Naive thymus-derived CD4-positive, alpha-beta T cell (primary cell): ENCODE measurements around the gene FABP3. TPM values are rescaled to one million over a fixed set of nuclear protein-coding genes. Genes with fewer than 3 reads are reported as not detected.
A peak's percentile ranks its signal among the peaks of the same experiment; 100 is the strongest.

Experiments used
- ATAC-seq: fragments of 150-1000 bp; cut with Tn5 transposase; 2 replicates; pipeline ENCODE4 v1.10.0; 2021; ENCODE audit warnings: mild to moderate bottlenecking, moderate library complexity
- CTCF ChIA-PET: fragments of 350-600 bp; sonication (Branson Sonifier 250); formaldehyde crosslinking; loops from one replicate; lab custom pipeline; 2021; ENCODE audit warnings: antibody characterized with exemption; lab: Charles Lee
- POLR2A ChIA-PET: fragments of 350-600 bp; sonication (Branson Sonifier 250); formaldehyde crosslinking; loops from one replicate; lab custom pipeline; 2021; ENCODE audit warnings: antibody characterized with exemption, inconsistent platforms; lab: Charles Lee
- DNase-seq, 9 donors: peaks; one replicate each; pipeline versions ENCODE4 v3.0.0 to v3.0.0-alpha.2; 2020 to 2022; ENCODE audit warnings: mixed read lengths in 1 of 9
- H3K27ac ChIP-seq: one replicate; pipeline ENCODE4 v1.7.0; 2013; ENCODE audit warnings: mild to moderate bottlenecking, low read depth, low read length, moderate library complexity
- H3K27me3 ChIP-seq, 2 donors: one replicate each; pipeline ENCODE4 v1.7.0; 2013; ENCODE audit warnings: low read length in 2 of 2, mild to moderate bottlenecking in 2 of 2, moderate library complexity in 2 of 2; ENCODE audit not compliant: control insufficient read depth in 2 of 2, insufficient read depth in 2 of 2
- H3K36me3 ChIP-seq, 3 experiments: 1 replicate in 2 of 3; 2 replicates in 1 of 3; pipeline ENCODE4 v1.7.0; 2013; ENCODE audit warnings: low read length in 3 of 3, mild to moderate bottlenecking in 3 of 3, moderate library complexity in 1 of 3; ENCODE audit not compliant: insufficient read depth in 3 of 3, control insufficient read depth in 2 of 3
- H3K4me1 ChIP-seq, 2 donors: one replicate each; pipeline ENCODE4 v1.7.0; 2013; ENCODE audit warnings: low read length in 2 of 2, mild to moderate bottlenecking in 2 of 2, moderate library complexity in 1 of 2; ENCODE audit not compliant: control insufficient read depth in 2 of 2, insufficient read depth in 2 of 2
- H3K4me3 ChIP-seq: 2 replicates; pipeline ENCODE4 v1.7.0; 2013; ENCODE audit warnings: mild to moderate bottlenecking, low read length
- H3K9me3 ChIP-seq, 3 experiments: 1 replicate in 2 of 3; 2 replicates in 1 of 3; pipeline ENCODE4 v1.7.0; 2013; ENCODE audit warnings: low read length in 3 of 3; ENCODE audit not compliant: control insufficient read depth in 2 of 3
- H3K27ac Mint-ChIP-seq, 9 donors: one replicate each; pipeline ENCODE4 v1.8.0; 2020 to 2022; ENCODE audit warnings: mixed read lengths in 9 of 9, mild to moderate bottlenecking in 8 of 9, moderate library complexity in 5 of 9, inconsistent platforms in 2 of 9
- H3K27me3 Mint-ChIP-seq, 5 donors: one replicate each; pipeline ENCODE4 v1.8.0; 2021 to 2022; ENCODE audit warnings: mixed read lengths in 5 of 5, mild to moderate bottlenecking in 1 of 5
- H3K36me3 Mint-ChIP-seq, 5 donors: one replicate each; pipeline ENCODE4 v1.8.0; 2020 to 2022; ENCODE audit warnings: mixed read lengths in 5 of 5, mild to moderate bottlenecking in 3 of 5, inconsistent platforms in 1 of 5
- H3K4me1 Mint-ChIP-seq, 7 donors: one replicate each; pipeline ENCODE4 v1.8.0; 2020 to 2022; ENCODE audit warnings: mixed read lengths in 7 of 7, mild to moderate bottlenecking in 3 of 7, inconsistent platforms in 1 of 7
- H3K4me3 Mint-ChIP-seq, 10 donors: one replicate each; pipeline ENCODE4 v1.8.0; 2020 to 2022; ENCODE audit warnings: mild to moderate bottlenecking in 10 of 10, mixed read lengths in 10 of 10, moderate library complexity in 6 of 10, inconsistent platforms in 2 of 10
- H3K9me3 Mint-ChIP-seq, 11 donors: one replicate each; pipeline ENCODE4 v1.8.0; 2020 to 2022; ENCODE audit warnings: mixed read lengths in 11 of 11, mild to moderate bottlenecking in 4 of 11, inconsistent platforms in 1 of 11, moderate library complexity in 1 of 11
- intact Hi-C, 2 donors: fragments of 100-400 bp; cut with micrococcal nuclease; formaldehyde crosslinking; loops; one replicate each; pipeline ENCODE4 v1.15.1; 2023
- polyA plus RNA-seq, 2 donors: library from polyadenylated mRNA; unstranded; fragments of 300-500 nt; fragmentation: Illumina TruSeq; gene quantifications; one replicate each; pipeline ENCODE4 v1.2.3, GENCODE V29; 2021
- total RNA-seq, 6 experiments: library from RNA in 5 of 6; stranded (reverse) in 5 of 6; gene quantifications; 1 replicate in 5 of 6; 2 replicates in 1 of 6; pipeline ENCODE4 v1.2.3 and lab custom pipeline; 2021 to 2026

FABP3 gene
- under 1 TPM in 1 of 5 experiments, not detected in 4; 0.67 TPM for total RNA-seq
- not detected for polyA plus RNA-seq
- not detected for total RNA-seq (lab: John Stamatoyannopoulos, UW)

DNA sequence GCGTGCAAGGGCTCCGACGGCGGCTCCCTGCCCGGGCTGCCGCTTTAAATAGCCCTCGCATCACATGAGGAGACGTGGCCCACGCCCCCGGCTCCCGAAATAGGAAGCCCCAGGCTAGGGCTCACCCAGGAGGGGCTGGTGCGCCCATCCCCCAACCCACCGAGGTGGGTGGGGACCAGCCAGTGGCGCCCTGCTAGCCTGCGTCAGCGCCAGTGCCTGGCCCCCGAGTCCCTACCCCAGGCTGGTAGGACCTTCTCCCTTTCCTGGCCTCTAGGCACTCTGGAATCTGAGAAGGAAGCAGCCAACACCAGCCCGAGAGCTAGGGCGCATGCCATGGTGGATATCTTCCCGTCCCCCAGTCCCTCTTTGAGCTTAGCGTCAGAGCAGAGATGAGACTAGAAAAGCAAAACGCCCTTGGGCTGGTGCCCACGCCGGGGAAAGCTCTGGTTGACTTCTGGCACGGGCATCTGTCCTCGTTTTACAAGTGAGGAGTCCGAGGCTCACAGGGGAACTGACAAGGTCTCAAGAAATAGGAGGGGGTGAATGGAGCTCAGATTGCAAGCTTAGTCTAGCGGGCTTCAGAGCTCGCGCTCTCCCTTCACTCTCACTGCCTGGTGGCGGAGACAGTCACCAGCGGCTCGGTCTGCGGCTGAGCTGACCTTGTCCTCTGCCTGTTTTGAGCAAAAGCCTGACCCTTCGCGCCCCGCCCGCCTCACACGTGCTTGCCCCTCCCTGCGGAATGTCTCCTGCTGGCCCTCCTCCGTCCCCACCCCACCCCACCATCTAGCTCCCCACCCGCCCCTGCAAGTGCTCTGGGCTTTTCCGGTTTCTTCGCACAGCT lies at the start of gene FABP3:
Gene FABP3, minus strand, starts transcription at position 21 of the 841 bp plus-strand sequence. CDS start 62 bp downstream, outside the sequence.
- POLR2A ChIA-PET: no interaction called here
- peak within 1 kb of the TSS; percentile 53 for H3K4me3 ChIP-seq
- no peaks in the 10 kb centered on the region for H3K9me3 ChIP-seq

GRCh38 chr1:31421371-31422040 lies 48.6 kb upstream of the FABP3 start:
- Histone ChIP-seq H3K36me3 (no peaks in the 10 kb centered on the region), H3K27me3 (peaks cover 0 to 4% of the 10 kb centered on the region in 2 donors), H3K4me1 (no peaks in the 10 kb centered on the region), H3K9me3 (no peaks in the 10 kb centered on the region), H3K27ac (no peak overlapping the region), H3K4me3 (no peak overlapping the region)
- DNase-seq: no peak
- no peak overlapping the region for H3K4me3 Mint-ChIP-seq
- ATAC-seq: no peak
- ChIA-PET POLR2A (no interaction called here), CTCF (interaction anchor here (1.2 to 2.0 kb wide), 5 partner anchors 15 to 98 kb away, joined by 3 to 7 read pairs (median 5); partner anchors contain the start of gene FABP3)
- H3K36me3 Mint-ChIP-seq: no peaks in the 10 kb centered on the region
- peaks cover 0 to 5% (median 2%) of the 10 kb centered on the region in 7 donors for H3K4me1 Mint-ChIP-seq
- H3K9me3 Mint-ChIP-seq: peaks cover 0 to 2% (median 0%) of the 10 kb centered on the region in 11 donors
- peaks cover 26 to 40% (median 35%) of the 10 kb centered on the region in 5 donors for H3K27me3 Mint-ChIP-seq
- intact Hi-C loops: loop anchor here (1.0 to 5.0 kb wide), 5 partner anchors 27 to 639 kb away; no protein-coding TSS in a partner anchor
- no peak overlapping the region for H3K27ac Mint-ChIP-seq

More for the DNA sequence above, at the start of gene FABP3:
- DNase-seq: peak in 5 of 9 donors; percentile 7 to 17 (median 12)
- intact Hi-C loops: no loop called here
- H3K27me3 ChIP-seq: no peaks in the 10 kb centered on the region
- H3K27ac ChIP-seq: no peak within 1 kb of the TSS
- peaks cover 0 to 18% (median 0%) of the 10 kb centered on the region in 5 donors for H3K27me3 Mint-ChIP-seq
- H3K36me3 Mint-ChIP-seq: no peaks in the 10 kb centered on the region
- H3K27ac Mint-ChIP-seq: peak within 1 kb of the TSS in 6 of 9 donors; percentile 28 to 85 (median 50)
- CTCF ChIA-PET: interaction anchor here (0.9 to 1.5 kb wide), 2 partner anchors 17 to 49 kb away, joined by 3 to 5 read pairs; no protein-coding TSS in a partner anchor
- ATAC-seq: peak; percentile 58
- H3K9me3 Mint-ChIP-seq: no peaks in the 10 kb centered on the region
- peaks cover 0 to 20% (median 16%) of the 10 kb centered on the region in 7 donors for H3K4me1 Mint-ChIP-seq
- H3K4me3 Mint-ChIP-seq: peak within 1 kb of the TSS; percentile 74 to 95 (median 90)
- H3K4me1 ChIP-seq: no peaks in the 10 kb centered on the region
- no peaks in the 10 kb centered on the region for H3K36me3 ChIP-seq

- Mint-ChIP-seq H3K4me1 (peaks cover 0 to 5% (median 2%) of the 10 kb centered on the region in 7 donors), H3K36me3 (no peaks in the 10 kb centered on the region), H3K4me3 (no peak overlapping the region), H3K27ac (no peak overlapping the region), H3K9me3 (peaks cover 0 to 2% (median 0%) of the 10 kb centered on the region in 11 donors), H3K27me3 (peaks cover 32 to 47% (median 43%) of the 10 kb centered on the region in 5 donors)
- no peak for DNase-seq
- Histone ChIP-seq H3K9me3 (no peaks in the 10 kb centered on the region), H3K36me3 (no peaks in the 10 kb centered on the region), H3K4me3 (no peak overlapping the region), H3K4me1 (no peaks in the 10 kb centered on the region), H3K27ac (no peak overlapping the region), H3K27me3 (peaks cover 0 to 4% of the 10 kb centered on the region in 2 donors)
- no peak for ATAC-seq
- intact Hi-C loops: loop anchor here in 1 of 2 donors (5.0 kb wide), 1 partner anchor 638 kb away; no protein-coding TSS in a partner anchor
- ChIA-PET CTCF (interaction anchor here (1.3 to 2.0 kb wide), 4 partner anchors 15 to 99 kb away, joined by 3 to 8 read pairs (median 6); no protein-coding TSS in a partner anchor), POLR2A (no interaction called here)
Observed at GRCh38 chr1:31420716-31421115, 47.8 kb upstream of the FABP3 start.

GRCh38 chr1:31418626-31419323 lies 45.9 kb upstream of the FABP3 start:
- DNase-seq: no peak
- intact Hi-C loops: no loop called here
- Mint-ChIP-seq H3K27me3 (peaks cover 46 to 55% (median 52%) of the 10 kb centered on the region in 5 donors), H3K4me3 (no peak overlapping the region), H3K4me1 (peaks cover 2 to 10% (median 3%) of the 10 kb centered on the region in 7 donors), H3K9me3 (peaks cover 0 to 2% (median 0%) of the 10 kb centered on the region in 11 donors), H3K36me3 (peaks cover 0 to under 1% (median 0%) of the 10 kb centered on the region in 5 donors), H3K27ac (no peak overlapping the region)
- H3K36me3 ChIP-seq: no peaks in the 10 kb centered on the region
- ChIA-PET CTCF (interaction anchor here (0.6 to 1.8 kb wide), 2 partner anchors 24 to 124 kb away, joined by 3 to 8 read pairs; no protein-coding TSS in a partner anchor), POLR2A (no interaction called here)
- H3K4me3 ChIP-seq: no peak overlapping the region
- H3K27ac ChIP-seq: no peak overlapping the region
- no peaks in the 10 kb centered on the region for H3K9me3 ChIP-seq
- no peaks in the 10 kb centered on the region for H3K4me1 ChIP-seq
- peaks cover 0 to 4% of the 10 kb centered on the region in 2 donors for H3K27me3 ChIP-seq
- no peak for ATAC-seq

- DNase-seq: no peak
- H3K27me3 ChIP-seq: peaks cover 4 to 7% of the 10 kb centered on the region in 2 donors
- intact Hi-C loops: no loop called here
- CTCF ChIA-PET: no interaction called here
- H3K27ac ChIP-seq: no peak overlapping the region
- no peak overlapping the region for H3K4me3 ChIP-seq
- H3K4me1 Mint-ChIP-seq: peaks cover 3 to 12% (median 10%) of the 10 kb centered on the region in 7 donors
- H3K9me3 ChIP-seq: no peaks in the 10 kb centered on the region
- peaks cover 0 to 3% (median 0%) of the 10 kb centered on the region in 11 donors for H3K9me3 Mint-ChIP-seq
- no peak overlapping the region for H3K27ac Mint-ChIP-seq
- H3K4me3 Mint-ChIP-seq: no peak overlapping the region
- ATAC-seq: no peak
- H3K36me3 Mint-ChIP-seq: peaks cover 0 to 4% (median 0%) of the 10 kb centered on the region in 5 donors
- H3K4me1 ChIP-seq: no peaks in the 10 kb centered on the region
- POLR2A ChIA-PET: no interaction called here
- no peaks in the 10 kb centered on the region for H3K36me3 ChIP-seq
- H3K27me3 Mint-ChIP-seq: peaks cover 45 to 55% (median 50%) of the 10 kb centered on the region in 5 donors
Observed at GRCh38 chr1:31417148-31417547, 44.3 kb upstream of the FABP3 start.
